DMS 273 treated with DMSO at 0.1 percent for 48 hours (cell line): ENCODE measurements around the gene MSI2.
A peak's percentile ranks its signal among the peaks of the same experiment; 100 is the strongest.

Experiments
- DNase-seq: peaks from one replicate; lab custom pipeline; 2025; lab: John Stamatoyannopoulos, UW

The MSI2 gene

GRCh38 chr17:57599271-57600045 lies 343.1 kb downstream of the MSI2 start:
- no peak for DNase-seq

GRCh38 chr17:57600074-57600473 lies 343.8 kb downstream of the MSI2 start:
- DNase-seq = no peak

DNA sequence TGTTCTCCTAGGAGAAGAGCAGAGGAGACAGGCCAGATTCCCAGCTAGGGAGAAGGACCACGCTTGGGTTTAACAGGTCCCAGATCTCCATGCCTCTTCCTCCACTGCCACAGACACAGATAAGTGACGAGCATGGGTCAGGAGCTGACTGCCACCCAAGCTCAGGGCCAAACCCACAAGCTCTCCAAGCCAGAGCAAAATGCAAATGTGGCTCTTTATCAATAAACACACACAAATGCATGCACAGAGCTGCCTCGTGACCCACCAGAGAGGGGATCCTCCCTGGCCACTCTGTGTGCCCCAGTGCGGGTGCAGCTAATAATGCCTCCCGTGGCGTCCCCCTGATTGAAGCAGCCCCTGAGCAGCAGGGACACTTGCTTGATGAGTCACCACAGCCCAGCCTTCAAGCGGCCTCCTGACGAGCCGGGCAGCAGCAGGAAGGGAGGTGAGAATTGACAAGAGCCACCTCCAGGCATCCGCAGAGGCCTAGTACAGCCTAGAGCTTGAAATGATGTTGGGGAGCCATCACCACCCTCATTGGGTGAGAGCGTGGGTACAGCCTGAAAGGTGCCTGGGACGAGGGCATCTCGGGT lies 344.9 kb downstream of the MSI2 start:
- DNase-seq = no peak

GRCh38 chr17:57602896-57603295 lies 346.6 kb downstream of the MSI2 start:
- DNase-seq = no peak

GRCh38 chr17:57603546-57603945 lies 347.2 kb downstream of the MSI2 start:
- no peak for DNase-seq

GRCh38 chr17:57603978-57604377 lies 347.7 kb downstream of the MSI2 start:
- no peak for DNase-seq

- peak; percentile 79 for DNase-seq
Measured at GRCh38 chr17:57604771-57605674, 348.7 kb downstream of the MSI2 start.

DNA sequence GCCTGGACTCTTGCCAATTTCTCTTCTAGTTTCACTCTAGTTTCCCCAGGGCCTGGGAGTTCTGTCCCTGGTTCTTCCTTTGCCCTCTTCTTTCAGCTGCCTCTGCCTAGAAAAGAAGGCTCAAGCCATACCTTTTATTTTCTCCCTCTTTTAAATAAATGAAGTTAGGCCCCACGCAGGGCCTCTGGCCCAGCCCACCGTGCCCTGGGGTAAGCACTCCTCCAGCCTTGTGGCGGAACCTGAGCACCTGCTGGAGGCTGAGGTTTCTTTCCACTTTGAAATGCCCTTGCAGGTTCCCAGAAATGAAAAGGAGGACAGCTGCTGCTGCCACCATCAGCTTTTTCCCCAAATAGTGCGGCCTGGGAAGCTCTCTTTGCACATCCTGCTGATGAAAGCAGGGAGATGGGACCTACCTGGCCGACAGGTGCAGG lies 349.4 kb downstream of the MSI2 start:
- DNase-seq = no peak

DNA sequence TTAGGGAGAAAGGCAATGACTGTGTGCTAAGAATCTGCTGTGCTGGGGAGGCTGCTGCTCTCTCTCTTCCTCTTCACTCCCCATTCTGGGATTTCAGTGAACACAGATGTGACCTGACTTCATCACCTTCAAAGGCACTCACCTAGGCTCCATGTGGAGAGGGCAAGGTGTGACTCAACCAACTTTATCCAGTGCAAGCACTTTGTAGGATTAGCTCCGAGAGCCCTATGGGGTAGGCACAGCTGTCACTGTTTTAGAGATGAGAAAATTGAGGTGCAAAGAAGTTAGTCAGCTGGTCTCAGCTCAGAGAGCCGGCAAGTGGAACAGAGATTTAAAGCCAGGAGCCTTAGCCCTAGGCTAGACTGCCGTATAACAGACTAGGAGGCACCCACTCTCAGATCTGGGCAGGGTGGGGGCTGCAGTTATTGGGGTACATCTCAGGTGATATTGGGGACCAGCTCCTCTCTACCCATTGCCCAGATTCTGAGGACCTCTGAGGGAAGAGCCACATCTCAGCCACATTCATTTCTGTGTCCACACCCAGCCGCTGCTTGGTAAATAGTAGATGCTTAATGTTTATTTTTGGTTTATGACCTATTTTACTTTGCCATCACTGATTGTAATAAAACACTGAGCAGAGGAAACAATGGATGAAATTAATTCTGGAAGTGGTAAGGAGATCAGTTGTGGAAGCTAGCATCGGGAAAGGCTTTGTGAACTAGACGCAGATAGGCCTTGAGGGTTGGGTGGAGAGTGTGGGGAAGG lies 350.0 kb downstream of the MSI2 start:
- DNase-seq = no peak

DNA sequence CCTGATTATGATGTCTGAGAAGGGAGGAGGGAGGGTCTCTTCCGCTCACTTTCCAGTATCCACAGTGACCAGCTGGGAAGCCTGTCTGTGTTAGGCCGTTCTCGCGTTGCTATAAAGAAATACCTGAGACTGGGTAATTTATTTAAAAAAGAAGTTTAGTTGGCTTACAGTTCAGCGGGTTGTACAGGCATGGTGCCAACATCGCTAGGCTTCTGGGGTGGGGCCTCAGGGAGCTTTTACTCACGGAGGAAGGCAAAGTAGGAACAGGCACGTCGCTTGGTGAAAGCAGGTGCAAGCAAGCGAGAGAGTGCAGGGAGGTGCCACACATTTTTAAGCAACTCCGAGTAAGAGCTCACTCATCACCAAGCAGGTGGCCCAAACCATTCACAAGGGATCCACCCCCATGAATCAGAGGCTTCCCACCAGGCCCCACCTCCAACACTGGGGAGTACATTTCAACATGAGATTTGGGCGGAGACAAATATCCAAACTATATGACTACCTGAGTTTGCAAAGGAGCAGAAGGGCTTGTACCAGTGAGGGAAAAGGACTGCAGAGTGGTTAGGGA lies 351.3 kb downstream of the MSI2 start:
- no peak for DNase-seq

- DNase-seq = no peak
Measured at GRCh38 chr17:57608369-57609124, 352.2 kb downstream of the MSI2 start.

- no peak for DNase-seq
Measured at GRCh38 chr17:57609125-57609877, 353.0 kb downstream of the MSI2 start.

- no peak for DNase-seq
Measured at GRCh38 chr17:57609878-57610270, 353.6 kb downstream of the MSI2 start.

DNA sequence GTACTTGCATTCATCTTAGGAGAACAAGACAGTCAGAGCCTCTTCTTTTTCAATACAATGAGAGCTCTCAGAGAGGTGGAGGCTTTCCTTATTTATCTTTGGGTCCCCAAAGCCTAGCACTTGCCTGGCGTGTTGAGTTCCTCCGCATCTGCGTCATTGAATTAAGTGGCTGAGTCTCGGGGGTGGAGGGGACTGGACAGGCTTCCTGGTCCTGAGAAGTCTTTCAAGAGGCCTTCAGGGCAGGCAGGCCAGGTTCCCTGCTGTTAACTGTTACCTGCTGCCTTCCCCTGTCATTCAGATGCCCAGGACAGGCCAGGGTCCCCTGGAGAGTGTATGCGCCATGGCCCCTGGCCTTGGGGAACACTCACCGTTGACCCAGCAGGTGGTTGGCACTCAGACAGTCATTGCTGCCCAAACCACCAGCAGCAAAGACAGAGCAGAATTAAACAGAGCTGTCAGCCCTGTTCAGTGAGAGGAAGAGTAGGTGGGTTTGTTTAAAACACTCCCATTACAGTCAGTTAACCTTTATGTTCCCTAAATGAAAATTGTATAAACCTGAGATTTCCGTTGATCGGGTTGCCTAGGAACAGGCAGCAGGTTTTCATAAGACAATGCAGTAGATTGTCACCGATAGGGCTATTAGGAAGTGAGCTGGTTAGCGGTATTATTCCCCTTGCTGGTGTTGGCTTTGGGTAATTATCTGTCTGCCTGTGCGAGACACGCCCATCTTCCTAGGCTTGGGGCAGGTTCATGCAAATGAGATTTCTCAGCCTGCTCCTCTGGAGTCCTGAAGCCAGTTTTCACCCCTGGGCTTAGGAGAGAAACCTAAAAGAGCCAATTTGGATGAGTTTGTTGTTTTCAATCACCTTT lies 356.1 kb downstream of the MSI2 start:
- DNase-seq = no peak

GRCh38 chr17:57614742-57615141 lies 358.4 kb downstream of the MSI2 start:
- no peak for DNase-seq

- no peak for DNase-seq
Measured at GRCh38 chr17:57615836-57616757, 359.8 kb downstream of the MSI2 start.

GRCh38 chr17:57617218-57617617 lies 360.9 kb downstream of the MSI2 start:
- no peak for DNase-seq
